8988T (cell line): ENCODE measurements around the gene MMP14.
A peak's percentile ranks its signal among the peaks of the same experiment; 100 is the strongest.

Experiments used
- DNase-seq: peaks from one replicate; pipeline ENCODE4 v3.0.0; 2011

Gene MMP14

DNA sequence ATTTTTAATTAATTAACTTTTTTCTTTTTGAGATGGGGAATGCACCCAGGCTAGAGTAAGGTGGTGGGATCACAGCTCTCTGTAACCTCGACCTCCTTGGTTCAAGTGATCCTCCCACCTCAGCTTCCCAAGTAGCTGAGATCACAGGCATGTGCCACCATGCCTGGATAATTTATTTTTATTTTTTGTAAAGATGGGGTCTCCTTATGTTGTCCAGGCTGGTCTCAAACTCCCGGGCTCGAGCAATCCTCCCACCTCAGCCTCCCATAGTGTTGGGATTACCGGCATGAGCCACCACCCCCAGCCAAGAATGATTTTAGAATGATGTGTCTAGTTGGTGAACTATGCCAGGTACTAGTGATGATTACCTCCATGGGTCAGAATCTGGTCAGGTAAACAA lies 28.6 kb downstream of the MMP14 start:
- no peak for DNase-seq

- DNase-seq = no peak
Measured at GRCh38 chr14:22865424-22866405, 29.3 kb downstream of the MMP14 start.

DNA sequence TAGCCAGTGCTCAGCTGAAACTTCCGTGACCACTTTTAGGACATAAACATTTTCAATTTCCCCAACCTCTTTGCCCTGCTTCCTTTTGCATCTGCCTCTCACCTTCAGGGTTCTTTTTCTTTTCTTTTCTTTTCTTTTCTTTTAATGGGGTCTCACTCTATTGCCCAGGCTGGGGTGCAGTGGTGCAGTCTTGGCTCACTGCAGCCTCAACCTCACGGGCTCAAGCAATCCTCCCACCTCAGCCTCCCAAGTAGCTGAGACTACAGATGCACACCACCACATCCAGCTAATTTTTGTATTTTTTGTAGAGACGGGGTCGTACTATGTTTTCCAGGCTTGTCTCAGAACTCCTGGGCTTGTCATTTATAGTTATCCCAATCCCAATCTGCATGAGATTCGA lies 30.5 kb downstream of the MMP14 start:
- no peak for DNase-seq

GRCh38 chr14:22870811-22871223 lies 34.4 kb downstream of the MMP14 start:
- no peak for DNase-seq

- DNase-seq = peak; percentile 47
Measured at GRCh38 chr14:22871224-22872032, 35.0 kb downstream of the MMP14 start, which contains the start of gene LRP10. TSS of gene LRP10 (plus strand) at chr14:22871740. CDS start at chr14:22872304, 564 bp downstream.

- DNase-seq = peak; percentile 62
Measured at GRCh38 chr14:22872033-22872832, 35.8 kb downstream of the MMP14 start.

- no peak for DNase-seq
Measured at GRCh38 chr14:22872833-22873520, 36.6 kb downstream of the MMP14 start.

DNA sequence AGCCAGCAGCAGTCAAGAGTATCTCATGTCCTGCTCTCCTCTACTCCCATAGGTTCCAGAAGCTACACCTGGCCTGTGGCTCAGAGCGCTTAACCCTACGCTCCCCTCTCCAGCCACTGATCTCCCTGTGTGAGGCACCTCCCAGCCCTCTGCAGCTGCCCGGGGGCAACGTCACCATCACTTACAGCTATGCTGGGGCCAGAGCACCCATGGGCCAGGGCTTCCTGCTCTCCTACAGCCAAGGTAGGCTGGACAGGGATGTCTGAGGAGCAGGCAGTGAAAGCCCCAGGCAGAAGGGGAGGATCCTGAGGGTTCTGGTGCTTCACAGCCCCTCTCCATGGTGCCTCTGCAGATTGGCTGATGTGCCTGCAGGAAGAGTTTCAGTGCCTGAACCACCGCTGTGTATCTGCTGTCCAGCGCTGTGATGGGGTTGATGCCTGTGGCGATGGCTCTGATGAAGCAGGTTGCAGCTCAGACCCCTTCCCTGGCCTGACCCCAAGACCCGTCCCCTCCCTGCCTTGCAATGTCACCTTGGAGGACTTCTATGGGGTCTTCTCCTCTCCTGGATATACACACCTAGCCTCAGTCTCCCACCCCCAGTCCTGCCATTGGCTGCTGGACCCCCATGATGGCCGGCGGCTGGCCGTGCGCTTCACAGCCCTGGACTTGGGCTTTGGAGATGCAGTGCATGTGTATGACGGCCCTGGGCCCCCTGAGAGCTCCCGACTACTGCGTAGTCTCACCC lies 38.8 kb downstream of the MMP14 start:
- DNase-seq = no peak

DNA sequence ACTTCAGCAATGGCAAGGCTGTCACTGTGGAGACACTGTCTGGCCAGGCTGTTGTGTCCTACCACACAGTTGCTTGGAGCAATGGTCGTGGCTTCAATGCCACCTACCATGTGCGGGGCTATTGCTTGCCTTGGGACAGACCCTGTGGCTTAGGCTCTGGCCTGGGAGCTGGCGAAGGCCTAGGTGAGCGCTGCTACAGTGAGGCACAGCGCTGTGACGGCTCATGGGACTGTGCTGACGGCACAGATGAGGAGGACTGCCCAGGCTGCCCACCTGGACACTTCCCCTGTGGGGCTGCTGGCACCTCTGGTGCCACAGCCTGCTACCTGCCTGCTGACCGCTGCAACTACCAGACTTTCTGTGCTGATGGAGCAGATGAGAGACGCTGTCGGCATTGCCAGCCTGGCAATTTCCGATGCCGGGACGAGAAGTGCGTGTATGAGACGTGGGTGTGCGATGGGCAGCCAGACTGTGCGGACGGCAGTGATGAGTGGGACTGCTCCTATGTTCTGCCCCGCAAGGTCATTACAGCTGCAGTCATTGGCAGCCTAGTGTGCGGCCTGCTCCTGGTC lies 39.4 kb downstream of the MMP14 start:
- no peak for DNase-seq

GRCh38 chr14:22877000-22877501 lies 40.7 kb downstream of the MMP14 start:
- DNase-seq = no peak

- DNase-seq = no peak
Measured at GRCh38 chr14:22878271-22879246, 42.2 kb downstream of the MMP14 start.

GRCh38 chr14:22882064-22882463 lies 45.7 kb downstream of the MMP14 start:
- DNase-seq = no peak

DNA sequence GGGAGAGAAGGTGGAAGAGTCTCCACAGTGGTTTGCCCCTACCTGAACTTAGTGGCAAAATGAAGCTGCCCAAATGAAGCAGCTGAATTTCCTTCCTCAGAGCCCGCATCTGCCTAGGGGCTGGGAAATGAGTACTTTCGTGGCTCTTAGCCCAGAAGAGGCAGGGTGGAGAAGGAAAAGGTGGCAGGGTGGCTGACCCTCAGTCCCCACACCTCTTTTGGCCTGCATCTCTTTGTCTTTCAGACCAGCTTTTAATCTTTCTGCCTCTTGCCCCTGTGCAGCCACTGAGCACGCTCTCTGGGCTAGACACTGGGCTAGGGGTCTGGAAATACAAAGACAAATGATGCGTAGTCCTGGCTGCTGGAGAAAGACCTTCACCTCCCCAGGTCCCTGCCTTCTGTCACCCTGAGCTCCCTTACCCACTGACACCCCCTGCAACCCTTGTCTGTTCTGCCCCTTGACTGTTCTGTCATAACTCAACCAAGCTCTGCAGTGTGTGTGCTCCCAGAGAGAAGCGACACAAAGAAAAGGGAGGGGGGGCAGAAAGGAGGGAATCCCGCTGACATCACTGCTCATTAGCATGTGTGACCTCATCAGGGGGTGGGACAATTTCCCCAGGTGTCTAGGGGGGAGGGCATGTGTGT lies 46.3 kb downstream of the MMP14 start:
- no peak for DNase-seq

DNA sequence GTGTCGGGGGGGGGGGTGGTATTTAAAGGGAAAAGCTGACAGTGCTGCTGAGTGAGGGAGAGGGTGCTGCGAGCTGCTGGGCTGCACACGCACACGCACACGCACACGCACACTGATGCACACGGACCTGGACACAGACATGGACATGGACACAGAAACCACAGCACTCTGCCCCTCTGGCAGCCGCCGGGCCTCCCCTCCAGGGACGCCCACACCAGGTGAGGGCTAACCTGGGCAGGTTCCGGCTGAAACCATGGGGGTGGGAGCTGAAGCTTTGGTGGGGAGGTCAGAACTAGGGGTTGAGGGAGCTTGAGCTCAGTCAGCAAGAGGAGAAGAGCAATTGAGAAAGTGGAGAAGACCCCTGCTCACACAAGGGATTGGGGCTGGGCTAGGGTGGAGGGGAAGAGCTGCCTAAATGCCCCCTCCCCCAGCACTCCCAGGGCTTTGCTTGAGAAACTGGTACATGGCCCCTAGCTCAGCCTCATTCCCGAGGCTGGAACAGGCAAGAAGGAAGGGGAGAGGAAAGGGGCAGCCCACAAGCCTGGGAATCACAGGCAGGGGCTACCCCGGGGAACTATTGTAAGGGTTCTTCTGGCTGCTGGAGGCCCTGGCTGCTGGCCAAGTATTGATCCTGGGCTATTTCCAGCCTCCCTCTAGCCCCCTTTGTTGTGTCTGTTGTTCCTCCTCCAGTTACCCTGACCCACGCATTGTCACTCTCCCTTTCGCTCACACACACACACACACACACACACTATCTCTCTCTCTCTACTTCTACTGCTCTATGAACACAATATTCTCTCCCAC lies 47.0 kb downstream of the MMP14 start, which contains the start of gene REM2:
Gene REM2 (plus strand): TSS at position 50 of the 804 bp plus-strand sequence. CDS start 66 bp downstream, at position 116.
- no peak for DNase-seq

- no peak for DNase-seq
Measured at GRCh38 chr14:22884076-22884737, 47.8 kb downstream of the MMP14 start.

DNA sequence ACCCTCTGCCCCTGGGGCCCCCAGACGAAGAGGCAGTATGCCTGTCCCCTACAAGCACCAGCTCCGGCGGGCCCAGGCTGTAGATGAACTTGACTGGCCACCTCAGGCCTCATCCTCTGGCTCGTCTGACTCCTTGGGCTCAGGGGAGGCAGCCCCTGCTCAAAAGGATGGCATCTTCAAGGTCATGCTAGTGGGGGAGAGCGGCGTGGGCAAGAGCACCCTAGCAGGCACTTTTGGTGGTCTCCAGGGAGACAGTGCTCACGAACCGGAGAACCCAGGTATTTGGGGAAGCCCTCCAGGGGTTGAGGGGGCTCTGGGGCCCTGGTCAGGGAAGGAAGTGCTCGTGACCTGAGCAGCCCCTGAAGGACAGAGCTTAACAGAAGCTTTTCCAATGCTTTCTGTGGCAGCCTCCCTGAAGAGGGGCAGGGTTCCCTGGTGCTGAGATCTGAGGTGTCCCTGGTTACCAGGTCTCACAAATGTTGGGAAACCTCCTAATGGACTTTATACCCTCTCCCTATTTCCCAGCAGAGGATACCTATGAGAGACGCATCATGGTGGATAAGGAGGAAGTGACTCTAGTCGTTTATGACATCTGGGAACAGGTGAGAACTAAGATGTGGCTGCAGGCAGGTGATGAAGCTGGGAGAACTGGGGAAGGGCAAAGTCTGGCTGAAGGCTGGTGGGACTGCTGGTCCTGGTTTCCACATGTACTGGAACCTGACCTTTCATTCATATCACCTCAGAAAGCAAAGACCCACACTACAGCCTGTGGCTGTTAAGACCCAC lies 48.5 kb downstream of the MMP14 start:
- no peak for DNase-seq

- DNase-seq = no peak
Measured at GRCh38 chr14:22885975-22886374, 49.6 kb downstream of the MMP14 start.
